ENCODE data around the gene PJVK. TPM values are rescaled to one million over a fixed set of nuclear protein-coding genes. Genes with fewer than 3 reads are reported as not detected.

PJVK gene
- total RNA-seq, 1 donor from 2014 or later = 3.1 TPM

DNA sequence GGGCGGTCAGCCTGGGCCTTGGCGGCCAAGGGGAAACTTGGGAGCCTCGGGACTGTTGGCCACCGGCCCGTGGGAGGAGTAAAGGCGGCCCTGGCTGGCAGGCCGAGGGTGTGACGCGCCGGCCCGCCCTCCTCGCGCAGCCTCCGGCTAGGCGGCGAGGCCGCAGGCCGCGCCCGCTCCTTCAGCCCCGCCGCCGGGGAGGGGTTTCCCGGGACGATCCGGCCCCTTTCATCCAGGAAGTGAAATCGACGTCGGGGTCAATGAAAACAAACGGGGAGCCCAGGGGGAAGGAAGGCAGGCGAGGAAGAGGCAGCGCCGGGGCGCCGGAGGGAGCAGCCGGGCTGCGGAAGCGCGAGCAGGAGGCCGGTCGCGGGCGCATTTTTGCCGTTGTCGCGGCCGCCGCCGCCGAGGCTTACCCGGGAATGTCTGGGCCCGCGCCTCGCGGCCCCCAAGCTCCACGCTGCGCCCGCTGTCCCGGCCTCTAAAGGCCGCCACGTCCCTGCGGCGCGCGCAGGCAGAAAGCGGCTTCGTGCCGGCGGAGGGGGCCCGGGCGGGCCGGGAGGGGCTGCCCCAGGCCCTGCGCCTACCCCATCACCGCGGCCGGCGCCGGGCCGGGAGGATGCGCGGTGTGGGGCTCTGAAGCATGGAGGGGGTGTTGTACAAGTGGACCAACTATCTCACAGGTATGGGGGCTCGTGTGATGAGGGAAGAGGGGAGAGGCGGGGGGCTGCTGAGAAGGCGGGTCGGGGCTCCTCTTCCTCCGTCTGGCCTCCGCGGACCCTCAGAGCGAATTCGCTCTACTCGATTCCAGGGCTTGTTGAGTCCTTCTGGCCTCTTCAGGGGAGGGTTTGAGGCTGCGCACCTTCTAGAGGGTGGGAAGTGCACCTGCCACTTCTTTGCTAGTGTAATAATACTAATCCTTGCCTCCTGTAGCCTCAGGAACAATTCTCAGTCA, 29.3 kb downstream of the PJVK start, which contains the start of gene PLEKHA3:
PLEKHA3 (plus strand) TSS at position 231 of the 955 bp plus-strand sequence; CDS start at position 644, 413 bp downstream.
- peak; percentile 95 for DNase-seq (ENCODE audit: low spot score)

DNA sequence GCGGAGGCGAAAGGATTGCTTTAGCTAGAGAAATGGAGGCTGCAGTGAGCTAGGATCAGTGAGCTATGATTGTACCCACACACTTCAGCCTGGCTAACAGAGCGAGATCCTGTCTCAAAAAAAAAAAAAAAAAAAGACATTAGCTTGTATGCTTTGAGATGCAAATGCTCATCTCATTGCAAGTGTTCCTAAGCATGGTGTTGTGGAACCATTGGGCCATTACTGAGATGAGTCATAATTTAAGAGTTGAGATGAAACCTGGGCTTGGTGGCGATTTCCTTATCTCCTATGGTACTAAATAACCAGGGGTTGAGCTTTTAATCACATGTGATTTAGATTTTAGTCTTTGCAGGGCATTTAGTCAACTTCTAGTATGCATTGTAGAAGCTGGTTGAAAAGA, 31.3 kb downstream of the PJVK start:
- no peak for DNase-seq (ENCODE audit: low spot score)

DNA sequence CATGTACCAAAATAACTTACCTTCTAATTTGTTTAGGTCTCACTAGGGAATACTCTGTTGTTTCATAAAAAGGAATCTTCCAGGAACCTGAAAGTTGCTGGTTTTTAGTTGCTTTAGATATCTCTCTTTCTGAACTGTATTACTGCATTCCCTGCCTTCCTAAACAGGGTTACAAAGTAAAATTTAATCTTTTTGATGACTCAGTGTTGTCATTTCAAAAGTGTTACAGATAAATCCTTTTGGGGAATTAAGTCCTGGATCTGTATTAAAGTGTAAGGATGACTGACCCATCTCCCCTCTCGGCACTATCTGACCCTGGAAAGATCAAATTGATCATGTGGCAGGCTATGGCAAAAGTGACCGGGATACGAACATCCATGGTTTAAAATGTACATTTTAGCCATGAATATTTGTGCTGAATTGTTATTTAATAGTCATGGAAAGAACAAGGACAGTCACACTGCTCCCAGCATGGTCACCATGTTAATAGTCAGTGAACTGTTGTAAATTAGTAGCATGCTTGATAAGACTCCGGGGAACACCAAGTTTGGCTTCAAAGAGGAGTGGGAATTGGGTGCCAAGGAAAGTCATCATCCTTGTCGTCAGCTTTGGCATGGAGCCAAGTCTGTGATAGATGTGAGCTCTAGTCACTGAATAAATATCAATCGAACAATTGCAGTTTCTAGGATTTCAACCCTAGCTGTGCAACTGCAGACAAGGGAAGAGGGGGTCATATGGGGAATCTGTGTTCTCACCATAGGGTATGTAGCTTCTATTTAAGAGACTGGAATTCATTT, 33.3 kb downstream of the PJVK start:
- peak; percentile 36 for DNase-seq (ENCODE audit: low spot score)

DNA sequence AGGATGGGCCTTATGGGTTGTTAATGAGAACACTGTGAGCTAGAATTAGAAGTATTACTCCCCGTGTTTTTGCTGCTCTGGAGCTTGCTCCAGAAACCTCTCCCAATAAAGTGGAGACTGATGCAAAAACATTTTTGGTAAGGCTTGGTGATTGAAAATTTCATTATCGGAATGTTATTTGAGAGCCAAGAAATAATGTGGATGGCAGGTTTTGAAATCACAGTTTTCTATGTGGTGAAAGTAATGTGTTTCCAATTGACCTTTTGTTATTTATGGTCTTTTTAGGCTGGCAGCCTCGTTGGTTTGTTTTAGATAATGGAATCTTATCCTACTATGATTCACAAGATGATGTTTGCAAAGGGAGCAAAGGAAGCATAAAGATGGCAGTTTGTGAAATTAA, 34.2 kb downstream of the PJVK start:
- no peak for DNase-seq (ENCODE audit: low spot score)

DNA sequence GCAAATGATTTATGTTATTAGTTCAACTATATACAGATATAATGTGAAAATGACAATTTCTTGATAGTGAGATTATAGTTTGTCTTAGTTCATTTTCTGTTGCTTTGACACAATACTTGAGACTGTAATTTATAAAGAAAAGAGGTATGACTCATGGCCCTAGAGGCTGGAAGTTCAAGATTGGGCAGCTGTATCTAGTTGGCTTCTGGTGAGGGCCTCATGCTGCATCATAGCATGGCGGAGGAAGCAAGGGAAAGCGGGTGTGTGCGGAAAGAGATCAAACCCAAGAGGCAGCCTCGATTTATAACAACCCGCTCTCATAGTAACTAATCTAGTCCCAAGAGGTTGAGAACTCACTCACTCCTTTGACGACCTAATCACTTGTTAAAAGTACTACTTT, 40.4 kb downstream of the PJVK start:
- no peak for DNase-seq (ENCODE audit: low spot score)

DNA sequence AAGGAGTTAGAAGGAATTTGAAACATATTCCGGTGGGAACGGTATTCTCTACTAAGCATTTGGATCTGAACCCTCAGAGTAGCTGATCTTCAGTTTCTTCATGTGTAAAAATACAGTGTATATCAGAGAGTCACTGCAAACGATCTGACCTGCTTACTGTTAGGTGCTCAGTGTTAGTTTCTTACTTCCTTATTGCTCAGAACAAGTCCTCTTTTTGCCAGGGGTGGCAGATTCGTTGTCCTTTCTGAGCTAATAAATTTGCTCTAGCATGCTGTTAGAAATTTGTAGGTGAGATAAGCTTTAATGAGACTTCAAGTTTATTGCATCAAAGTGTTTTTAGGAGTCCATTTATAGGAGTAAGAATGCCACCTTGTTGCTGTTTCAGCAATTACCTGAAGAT, 44.9 kb downstream of the PJVK start:
- DNase-seq (ENCODE audit: low spot score) = no peak

DNA sequence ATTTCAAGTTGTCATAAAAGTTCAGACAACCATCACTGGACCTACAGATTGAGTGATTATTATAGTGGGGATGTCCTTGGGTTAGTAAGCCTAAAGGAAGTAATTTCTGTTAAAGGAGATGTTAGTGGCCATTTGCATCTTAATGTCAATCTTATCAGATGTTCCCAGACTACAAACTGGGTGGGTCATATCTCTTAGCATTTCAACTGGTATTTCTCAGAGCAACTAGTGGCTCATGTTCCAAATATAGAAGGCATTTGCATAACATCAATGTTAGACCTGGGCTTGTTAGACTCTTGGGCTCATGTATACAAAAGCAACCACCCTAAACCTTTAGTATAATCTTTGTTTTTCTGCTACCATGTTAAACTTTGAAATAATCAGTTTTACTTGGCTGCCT, 47.0 kb downstream of the PJVK start:
- DNase-seq (ENCODE audit: low spot score) = no peak

DNA sequence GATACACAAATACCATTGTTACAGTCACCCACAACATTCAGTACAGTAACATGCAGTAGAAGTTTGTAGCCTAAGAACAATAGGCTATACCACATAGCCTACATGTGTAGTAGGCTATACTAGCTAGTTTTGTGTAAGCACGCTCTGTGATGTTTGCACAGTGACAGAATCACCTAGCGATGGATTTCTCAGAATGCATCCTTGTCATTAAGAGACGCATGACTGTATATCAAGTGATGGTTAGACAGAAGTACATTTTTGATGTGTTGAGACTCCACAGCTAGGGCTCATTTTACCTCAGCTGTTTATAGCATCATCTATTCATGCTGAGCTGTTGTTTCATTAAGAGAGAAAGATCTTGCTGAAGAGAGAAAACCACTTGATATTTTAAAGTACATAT, 48.5 kb downstream of the PJVK start:
- DNase-seq (ENCODE audit: low spot score) = no peak

DNA sequence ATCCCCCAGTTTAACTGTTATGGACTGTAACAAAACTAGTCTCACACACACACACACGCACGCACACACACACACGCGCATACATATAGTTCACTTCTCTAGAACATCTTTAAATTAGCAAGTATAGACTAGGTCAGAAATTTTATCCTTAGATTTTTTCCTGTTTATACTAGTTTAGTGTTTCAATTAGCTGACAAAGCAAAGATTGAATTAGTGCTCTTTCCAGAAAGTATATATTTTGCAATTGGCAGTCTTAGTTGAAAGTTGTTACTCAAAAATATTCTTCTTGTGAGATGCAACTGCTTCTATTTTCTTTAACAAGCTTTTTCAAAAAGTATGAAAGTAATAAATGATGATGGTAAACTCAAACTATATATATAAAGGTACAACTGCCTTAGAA, 51.6 kb downstream of the PJVK start:
- DNase-seq (ENCODE audit: low spot score) = no peak

DNA sequence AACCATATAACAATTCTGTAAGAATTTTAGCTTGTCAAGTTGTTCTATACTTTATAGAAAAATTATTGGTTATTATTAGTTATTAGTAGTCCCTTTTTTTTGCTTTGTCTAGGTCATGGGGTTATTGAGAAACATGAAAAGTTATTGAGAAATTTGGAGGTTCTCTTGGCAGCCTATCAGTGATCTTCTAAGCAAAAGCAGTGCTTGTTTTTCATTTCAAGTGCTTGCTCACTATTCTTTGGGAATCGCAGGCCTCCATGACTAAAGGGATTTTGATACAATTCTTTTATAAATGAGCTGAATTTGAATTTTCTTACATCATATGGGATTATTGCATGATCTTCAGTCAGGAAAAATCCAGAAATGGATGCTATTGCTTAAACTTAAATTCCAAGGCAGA, 54.9 kb downstream of the PJVK start:
- DNase-seq (ENCODE audit: low spot score) = no peak

DNA sequence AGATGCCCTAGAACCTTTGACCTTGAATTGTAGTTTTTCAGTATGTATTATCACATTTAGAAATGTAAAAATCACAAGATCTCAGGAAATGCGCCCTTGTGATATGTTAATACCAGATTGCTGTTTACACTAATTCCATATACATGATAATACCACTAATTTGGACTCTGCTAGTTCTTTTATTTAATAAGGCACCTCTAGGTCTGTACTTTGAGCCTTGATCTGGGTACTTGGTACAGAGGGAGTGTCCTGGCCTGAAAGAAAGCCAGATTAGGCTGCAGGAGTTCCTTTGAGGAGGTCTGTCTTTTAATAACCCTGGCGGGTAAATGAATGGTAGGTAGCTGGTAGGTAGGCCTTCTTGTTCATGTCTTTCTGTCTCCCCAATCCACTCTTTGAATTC, 55.3 kb downstream of the PJVK start:
- peak; percentile 34 for DNase-seq (ENCODE audit: low spot score)

DNA sequence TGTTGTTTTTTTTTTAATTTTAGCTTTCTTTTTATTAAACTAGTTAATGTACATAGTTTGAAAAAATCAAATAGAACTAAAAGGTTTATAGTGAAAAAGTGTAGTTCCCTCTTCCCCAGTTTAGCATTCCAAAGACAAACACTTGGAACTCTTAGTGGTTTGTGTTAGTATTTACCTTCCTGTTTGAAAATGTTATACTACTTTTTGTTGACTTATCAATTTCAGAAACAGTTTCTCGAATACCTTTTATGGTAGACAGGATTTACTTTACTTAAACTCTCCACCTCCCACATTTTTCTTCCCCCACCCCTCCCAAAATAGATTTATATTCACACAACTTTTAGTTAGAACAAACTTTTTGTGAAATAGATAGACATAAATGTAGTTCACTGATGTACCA, 55.8 kb downstream of the PJVK start:
- no peak for DNase-seq (ENCODE audit: low spot score)

DNA sequence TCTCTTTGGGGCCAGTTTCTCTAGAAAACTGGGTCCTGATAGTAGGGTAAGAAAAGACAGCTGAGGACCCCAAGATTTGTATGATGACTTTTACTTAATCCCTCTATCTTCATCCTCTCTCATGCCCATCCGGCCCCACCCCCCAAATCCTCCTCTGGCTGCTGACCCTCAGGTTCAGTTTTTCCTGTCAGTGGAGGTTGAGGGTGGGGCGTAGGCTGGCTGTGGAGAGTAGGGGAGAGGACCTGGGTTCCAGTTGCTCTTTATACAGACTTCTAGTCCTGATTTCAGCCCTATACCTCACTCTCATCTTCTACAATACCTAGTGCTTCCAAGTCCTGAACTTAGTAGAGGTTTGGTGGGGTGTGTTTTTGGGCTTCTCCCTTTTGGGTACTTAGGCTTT, 57.5 kb downstream of the PJVK start:
- DNase-seq (ENCODE audit: low spot score) = no peak

DNA sequence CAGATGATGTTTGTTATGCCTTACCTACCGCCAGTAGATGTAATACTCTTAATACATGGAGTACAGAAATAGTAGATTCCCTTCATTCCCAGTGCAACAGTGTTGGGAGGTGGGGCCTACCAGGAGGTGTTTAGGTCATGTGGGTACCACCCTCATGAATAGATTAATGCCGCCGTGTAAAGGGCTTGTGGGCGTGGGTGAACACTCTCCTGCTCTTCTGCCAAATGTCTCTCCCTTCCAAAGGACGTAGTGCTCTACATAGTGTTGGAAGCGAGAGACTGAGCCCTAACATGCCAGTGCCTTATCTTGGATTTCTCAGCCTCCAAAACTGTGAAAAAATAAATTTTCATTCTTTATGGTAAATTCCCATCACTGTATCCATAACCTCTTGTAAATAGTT, 59.2 kb downstream of the PJVK start:
- no peak for DNase-seq (ENCODE audit: low spot score)

Other genes with a start within 250 kb of the PJVK start
- gene PRKRA, start 203 bp upstream of the PJVK start, total RNA-seq = 43.0 TPM
- 9.1 TPM for gene FKBP7, start 27.2 kb downstream of the PJVK start, total RNA-seq
- gene PLEKHA3, start 29.1 kb downstream of the PJVK start, total RNA-seq = 37.4 TPM